Upper lobe of right lung (tissue), 1 donor: Measurements from ENCODE around the gene GLRX3. TPM values are rescaled to one million over a fixed set of nuclear protein-coding genes. Genes with fewer than 3 reads are reported as not detected.

ENCODE experiments used
- ATAC-seq: fragments of 200-7000 bp; cut with Tn5 transposase; one replicate; pipeline ENCODE4 v1.9.1; 2020; ENCODE audit warnings: mild to moderate bottlenecking, moderate library complexity
- DNase-seq: peaks from one replicate; pipeline ENCODE4 v3.0.0-alpha.2; 2020
- H3K27ac ChIP-seq: fragments of 200-600 bp; one replicate; pipeline ENCODE4 v1.8.0; 2022
- H3K27me3 ChIP-seq: fragments of 200-600 bp; one replicate; pipeline ENCODE4 v1.8.0; 2022; ENCODE audit warnings: mild to moderate bottlenecking
- H3K36me3 ChIP-seq: fragments of 200-600 bp; one replicate; pipeline ENCODE4 v1.8.0; 2022
- H3K4me1 ChIP-seq: fragments of 200-600 bp; one replicate; pipeline ENCODE4 v1.8.0; 2022
- H3K4me3 ChIP-seq: fragments of 200-600 bp; one replicate; pipeline ENCODE4 v1.8.0; 2022; ENCODE audit warnings: mild to moderate bottlenecking
- H3K9me3 ChIP-seq: fragments of 200-600 bp; one replicate; pipeline ENCODE4 v1.8.0; 2022
- intact Hi-C: fragments of 100-400 bp; cut with DNase I; formaldehyde crosslinking; loops from one replicate; pipeline ENCODE4 v1.11.0; 2022
- total RNA-seq: library from RNA; stranded (reverse); fragmentation: NEBNext Ultra II Directional; extraction: Animal tissue kit (Norgen Biotek cat#: 25700); gene quantifications from one replicate; pipeline ENCODE4 v1.2.1, GENCODE V29; 2021
- TF ChIP-seq, protein P1 (sequence below): fragments of 200-600 bp; IDR thresholded peaks from one replicate; pipeline ENCODE4 v1.8.0; 2022; ENCODE audit warnings: antibody characterized with exemption
- donor health status: DM: no; HTN: yes; CAD: no; lungs with severe emphysema.

GLRX3 gene
- total RNA-seq, 1 donor from 2014 or later: 53.1 TPM

DNA sequence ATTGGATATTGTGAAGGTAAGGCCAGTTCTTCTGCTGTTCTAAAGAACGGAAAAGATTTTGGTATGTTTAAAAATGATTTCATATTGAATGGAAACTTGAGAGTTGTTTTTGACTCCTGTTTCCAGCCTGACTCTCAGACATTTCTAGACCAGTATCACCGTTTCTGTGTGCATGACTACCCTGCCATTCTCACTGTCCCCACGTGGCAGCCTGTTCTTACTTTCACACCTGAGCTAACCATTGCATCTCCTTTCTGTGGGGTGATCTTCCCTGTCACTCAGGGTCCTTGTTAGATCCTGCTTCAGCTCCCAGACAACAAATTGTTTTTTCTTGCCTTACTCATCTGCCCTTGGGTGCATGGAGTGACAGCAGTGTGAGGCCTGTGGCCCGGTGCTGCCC is 38.9 kb downstream of the GLRX3 start:
- ATAC-seq (no peak), DNase-seq (no peak)
- Histone ChIP-seq H3K4me3 (no peak overlapping the region), H3K27me3 (no peaks in the 10 kb centered on the region), H3K9me3 (no peaks in the 10 kb centered on the region), H3K27ac (no peak overlapping the region), H3K36me3 (peaks cover 50% of the 10 kb centered on the region), H3K4me1 (no peaks in the 10 kb centered on the region)
- TF ChIP-seq, protein P1, sequence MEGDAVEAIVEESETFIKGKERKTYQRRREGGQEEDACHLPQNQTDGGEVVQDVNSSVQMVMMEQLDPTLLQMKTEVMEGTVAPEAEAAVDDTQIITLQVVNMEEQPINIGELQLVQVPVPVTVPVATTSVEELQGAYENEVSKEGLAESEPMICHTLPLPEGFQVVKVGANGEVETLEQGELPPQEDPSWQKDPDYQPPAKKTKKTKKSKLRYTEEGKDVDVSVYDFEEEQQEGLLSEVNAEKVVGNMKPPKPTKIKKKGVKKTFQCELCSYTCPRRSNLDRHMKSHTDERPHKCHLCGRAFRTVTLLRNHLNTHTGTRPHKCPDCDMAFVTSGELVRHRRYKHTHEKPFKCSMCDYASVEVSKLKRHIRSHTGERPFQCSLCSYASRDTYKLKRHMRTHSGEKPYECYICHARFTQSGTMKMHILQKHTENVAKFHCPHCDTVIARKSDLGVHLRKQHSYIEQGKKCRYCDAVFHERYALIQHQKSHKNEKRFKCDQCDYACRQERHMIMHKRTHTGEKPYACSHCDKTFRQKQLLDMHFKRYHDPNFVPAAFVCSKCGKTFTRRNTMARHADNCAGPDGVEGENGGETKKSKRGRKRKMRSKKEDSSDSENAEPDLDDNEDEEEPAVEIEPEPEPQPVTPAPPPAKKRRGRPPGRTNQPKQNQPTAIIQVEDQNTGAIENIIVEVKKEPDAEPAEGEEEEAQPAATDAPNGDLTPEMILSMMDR: no peak
- intact Hi-C loops: no loop called here

DNA sequence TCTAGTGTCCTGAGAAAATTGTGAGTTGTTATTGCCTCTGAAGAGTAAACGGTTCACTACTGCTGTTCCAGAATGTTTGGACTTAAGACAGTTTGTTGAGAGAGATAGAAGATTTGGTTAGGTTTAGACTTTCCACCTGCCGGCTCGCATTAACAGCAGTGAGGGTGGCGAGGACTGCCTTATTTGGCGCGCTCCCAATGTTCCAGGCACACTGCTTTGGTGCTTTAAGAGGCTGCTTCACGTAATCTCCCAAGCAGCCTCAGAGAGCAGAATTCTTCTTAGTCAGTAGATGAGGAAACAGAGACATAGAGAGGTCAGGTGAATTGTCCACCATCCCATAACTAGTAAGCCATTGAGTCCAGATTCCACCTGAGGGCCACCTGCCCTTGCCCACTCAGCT is 41.1 kb downstream of the GLRX3 start:
- TF ChIP-seq, protein P1: no peak
- H3K9me3 ChIP-seq: no peaks in the 10 kb centered on the region
- DNase-seq: no peak
- H3K27me3 ChIP-seq: no peaks in the 10 kb centered on the region
- H3K36me3 ChIP-seq: peaks cover 61% of the 10 kb centered on the region
- no peak overlapping the region for H3K27ac ChIP-seq
- peak; percentile 41 for ATAC-seq
- intact Hi-C loops: no loop called here
- peaks cover 8% of the 10 kb centered on the region for H3K4me1 ChIP-seq
- no peak overlapping the region for H3K4me3 ChIP-seq

DNA sequence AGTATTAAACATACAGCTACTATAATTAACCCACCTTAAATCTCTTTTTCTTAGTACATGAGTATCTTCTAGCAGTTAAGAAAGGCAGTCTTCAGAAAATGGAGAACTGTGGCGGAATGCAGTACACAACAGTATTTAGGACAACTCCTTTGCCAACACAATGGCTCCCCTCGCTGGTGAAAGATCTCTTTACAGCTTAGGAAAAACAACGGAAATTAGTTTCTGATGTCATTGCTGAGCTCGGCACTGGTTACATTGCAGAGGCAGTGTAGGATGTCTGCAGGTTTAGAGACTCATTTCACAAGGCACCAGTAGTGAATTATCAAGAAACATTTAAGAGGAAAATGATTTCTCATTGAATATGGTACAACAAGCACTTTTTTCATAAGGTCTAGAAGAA is 43.4 kb downstream of the GLRX3 start:
- no peak for DNase-seq
- peaks cover 71% of the 10 kb centered on the region for H3K36me3 ChIP-seq

DNA sequence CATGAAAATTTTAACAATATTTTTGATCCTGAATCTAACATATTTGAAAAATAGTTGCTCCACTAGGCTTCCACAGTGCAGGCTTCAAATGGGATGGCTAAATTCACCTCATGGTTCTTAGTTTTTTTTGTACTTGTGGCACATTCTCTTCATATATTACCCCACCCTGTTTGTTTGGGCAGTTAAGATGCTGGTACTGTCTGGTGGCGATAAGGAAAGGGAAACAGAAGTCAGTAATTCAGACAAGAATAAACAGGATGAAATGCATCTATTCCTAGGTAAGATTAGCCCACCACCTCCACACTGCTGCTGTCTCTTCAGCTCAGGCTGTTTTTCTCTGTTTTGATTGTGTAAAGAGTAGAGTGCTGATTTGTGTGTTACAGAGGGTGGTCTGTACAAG is 44.2 kb downstream of the GLRX3 start:
- DNase-seq (no peak), ATAC-seq (no peak)
- H3K27me3 ChIP-seq: no peaks in the 10 kb centered on the region
- peaks cover 71% of the 10 kb centered on the region for H3K36me3 ChIP-seq
- no peak overlapping the region for H3K4me3 ChIP-seq
- intact Hi-C loops: no loop called here
- H3K4me1 ChIP-seq: peaks cover 8% of the 10 kb centered on the region
- TF ChIP-seq, protein P1: no peak
- no peak overlapping the region for H3K27ac ChIP-seq
- no peaks in the 10 kb centered on the region for H3K9me3 ChIP-seq

More for the DNA sequence above, 43.4 kb downstream of the GLRX3 start:
- intact Hi-C loops: no loop called here
- no peaks in the 10 kb centered on the region for H3K9me3 ChIP-seq
- H3K4me1 ChIP-seq: peaks cover 8% of the 10 kb centered on the region
- no peak overlapping the region for H3K4me3 ChIP-seq
- no peak overlapping the region for H3K27ac ChIP-seq
- peak; percentile 55 for ATAC-seq
- TF ChIP-seq, protein P1: peak; percentile 38
- no peaks in the 10 kb centered on the region for H3K27me3 ChIP-seq

DNA sequence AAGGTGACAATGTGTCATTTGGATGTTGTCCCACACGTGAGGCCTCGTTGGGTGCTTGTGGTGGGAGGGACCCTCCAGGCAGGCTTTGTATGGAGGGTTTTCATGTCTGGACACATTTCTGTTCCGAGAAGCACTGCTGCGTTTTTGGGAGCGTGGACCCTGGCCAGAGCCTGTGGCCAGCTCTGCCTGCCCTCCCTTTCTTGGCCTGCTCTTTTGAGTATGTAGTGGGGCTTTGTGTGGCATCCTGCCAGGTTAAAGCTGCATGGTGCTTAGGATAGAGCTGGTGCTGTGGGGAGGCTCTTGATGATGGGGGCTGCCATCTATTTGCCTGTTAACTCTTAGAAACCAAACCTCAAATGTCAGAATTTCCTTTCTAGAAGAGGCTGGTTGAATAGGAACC is 45.7 kb downstream of the GLRX3 start:
- H3K27me3 ChIP-seq: no peaks in the 10 kb centered on the region
- no peak overlapping the region for H3K27ac ChIP-seq
- no peak overlapping the region for H3K4me3 ChIP-seq
- no peak for ATAC-seq
- intact Hi-C loops: no loop called here
- no peak for DNase-seq
- TF ChIP-seq, protein P1: no peak
- H3K36me3 ChIP-seq: peaks cover 73% of the 10 kb centered on the region
- peaks cover 8% of the 10 kb centered on the region for H3K4me1 ChIP-seq
- no peaks in the 10 kb centered on the region for H3K9me3 ChIP-seq

DNA sequence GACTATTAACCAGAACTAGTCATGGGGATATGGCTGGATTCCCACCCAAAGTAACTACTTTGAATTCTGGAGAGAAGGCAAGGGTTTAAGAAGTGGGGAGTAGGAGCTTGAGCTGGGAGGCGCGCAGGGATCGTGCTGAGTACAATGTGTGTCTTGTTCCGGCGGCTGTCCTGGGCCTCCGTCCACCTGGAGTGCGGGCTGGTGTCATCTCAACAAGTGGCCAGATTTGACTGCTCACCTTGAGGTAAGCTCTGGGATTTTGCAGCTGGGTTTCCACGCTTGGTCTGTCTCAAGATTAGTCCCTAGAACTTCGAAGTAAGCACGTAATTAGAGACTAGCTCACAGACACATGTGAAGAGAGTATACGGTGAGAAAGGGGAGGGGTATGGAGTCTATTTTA is 49.4 kb downstream of the GLRX3 start:
- Histone ChIP-seq H3K36me3 (peaks cover 53% of the 10 kb centered on the region), H3K4me3 (no peak overlapping the region), H3K27ac (no peak overlapping the region), H3K27me3 (peaks cover under 1% of the 10 kb centered on the region), H3K9me3 (no peaks in the 10 kb centered on the region), H3K4me1 (peaks cover 6% of the 10 kb centered on the region)
- DNase-seq (no peak), ATAC-seq (no peak)
- TF ChIP-seq, protein P1: no peak
- intact Hi-C loops: no loop called here
